NB4 (cell line): ENCODE data around the gene DMRTB1.

Experiments used
- DNase-seq: peaks from one replicate; pipeline ENCODE4 v3.0.0; 2010; ENCODE audit warnings: low read depth
- H3K4me3 ChIP-seq: one replicate; pipeline ENCODE4 v1.5.1; 2011; ENCODE audit warnings: mild to moderate bottlenecking, low read depth, low read length, moderate library complexity
- CTCF ChIP-seq: IDR thresholded peaks from one replicate; pipeline ENCODE4 v1.5.1; 2012; ENCODE audit warnings: low read depth, low read length
- MAX ChIP-seq: IDR thresholded peaks from 2 replicates; pipeline ENCODE4 v1.6.1; 2011; ENCODE audit warnings: low read depth, low read length
- MYC ChIP-seq: IDR thresholded peaks from 2 replicates; pipeline ENCODE4 v1.6.1; 2011; ENCODE audit warnings: low read depth, low read length
- POLR2A ChIP-seq: IDR thresholded peaks from 2 replicates; pipeline ENCODE4 v1.6.1; 2011; ENCODE audit warnings: mild to moderate bottlenecking; ENCODE audit not compliant: insufficient read length; ENCODE audit errors: extremely low read depth

The DMRTB1 gene

GRCh38 chr1:53459321-53460175, at the start of gene DMRTB1:
Gene DMRTB1, plus strand, starts transcription at chr1:53459399. Its CDS starts 55 bp downstream, at chr1:53459454.
- DNase-seq: no peak
- no peak within 1 kb of the TSS for H3K4me3 ChIP-seq
- TF ChIP-seq POLR2A (no peak), CTCF (no peak), MAX (no peak), MYC (no peak)

GRCh38 chr1:53409695-53410094, 49.5 kb upstream of the DMRTB1 start:
- TF ChIP-seq MAX: no peak
- TF ChIP-seq MYC: no peak
- TF ChIP-seq CTCF: no peak
- TF ChIP-seq POLR2A: no peak
- DNase-seq: no peak
- H3K4me3 ChIP-seq: no peak overlapping the region

- DNase-seq: peak; percentile 24
- no peak for TF ChIP-seq POLR2A
- no peak for TF ChIP-seq MYC
- no peak for TF ChIP-seq MAX
- no peak for TF ChIP-seq CTCF
Observed at GRCh38 chr1:53410100-53410541, 49.1 kb upstream of the DMRTB1 start.

GRCh38 chr1:53410701-53411100, 48.5 kb upstream of the DMRTB1 start:
- DNase-seq: no peak
- no peak for TF ChIP-seq CTCF
- TF ChIP-seq MYC: no peak
- no peak for TF ChIP-seq MAX
- no peak for TF ChIP-seq POLR2A
- no peak overlapping the region for H3K4me3 ChIP-seq

More at GRCh38 chr1:53410100-53410541, 49.1 kb upstream of the DMRTB1 start:
- H3K4me3 ChIP-seq: no peak overlapping the region

- no peak for DNase-seq
- H3K4me3 ChIP-seq: no peak overlapping the region
- TF ChIP-seq CTCF (no peak), MAX (no peak), MYC (no peak), POLR2A (no peak)
Observed at GRCh38 chr1:53411541-53412152, 47.6 kb upstream of the DMRTB1 start.
